Mucosa of descending colon (tissue), 3 donors: ENCODE results near the gene TMPRSS2. TPM values are rescaled to one million over a fixed set of nuclear protein-coding genes. Genes with fewer than 3 reads are reported as not detected.

ENCODE experiments used
- ATAC-seq: fragments of 200-7000 bp; cut with Tn5 transposase; one replicate; pipeline ENCODE4 v1.9.1; 2020; ENCODE audit warnings: mild to moderate bottlenecking, moderate library complexity
- DNase-seq, 3 donors: peaks; one replicate each; pipeline ENCODE4 v3.0.0-alpha.2; 2020
- H3K36me3 ChIP-seq: fragments of 200-600 bp; one replicate; pipeline ENCODE4 v1.8.0; 2021; ENCODE audit warnings: low read depth, mild to moderate bottlenecking
- H3K4me1 ChIP-seq: fragments of 200-600 bp; one replicate; pipeline ENCODE4 v1.8.0; 2021; ENCODE audit warnings: low read depth, mild to moderate bottlenecking
- H3K4me3 ChIP-seq: fragments of 200-600 bp; one replicate; pipeline ENCODE4 v1.8.0; 2021; ENCODE audit warnings: mild to moderate bottlenecking
- H3K9me3 ChIP-seq: fragments of 200-600 bp; one replicate; pipeline ENCODE4 v1.8.0; 2021; ENCODE audit warnings: mild to moderate bottlenecking
- intact Hi-C, 2 donors: fragments of 100-400 bp; cut with DNase I in 1 of 2; cut with micrococcal nuclease in 1 of 2; formaldehyde crosslinking; loops; one replicate each; pipeline versions ENCODE4 v1.11.0 to v1.11.1; 2022; cut with DNase I, micrococcal nuclease
- total RNA-seq, 3 donors: library from RNA; stranded (reverse); fragmentation: NEBNext Ultra II Directional in 2 of 3; extraction: Animal tissue kit (Norgen Biotek cat#: 25700) in 2 of 3; gene quantifications; one replicate each; pipeline versions ENCODE4 v1.2.1 to v1.2.4, GENCODE V29; 2021 to 2023
- TF ChIP-seq, protein P1 (sequence below): fragments of 200-600 bp; IDR thresholded peaks from one replicate; pipeline ENCODE4 v1.8.0; 2022; ENCODE audit warnings: antibody characterized with exemption, mild to moderate bottlenecking
- donor health status: DM: no; HTN: no; CAD: no; lungs with moderate emphysema.
- donor health status: DM: no; HTN: no; CAD: no.
- donor health status: DM: no; HTN: yes; CAD: no.

TMPRSS2 gene
- total RNA-seq, 3 donors from 2014 or later = 283 to 624 (median 566) TPM

GRCh38 chr21:41520560-41521442, 12.8 kb upstream of the TMPRSS2 start:
- Histone ChIP-seq H3K9me3 (no peaks in the 10 kb centered on the region), H3K36me3 (no peaks in the 10 kb centered on the region), H3K4me1 (peaks cover 29% of the 10 kb centered on the region), H3K4me3 (no peak overlapping the region)
- peak in 1 of 3 donors; percentile 42 for DNase-seq
- ATAC-seq = peak; percentile 61
- intact Hi-C loops = no loop called here
- TF ChIP-seq, protein P1, sequence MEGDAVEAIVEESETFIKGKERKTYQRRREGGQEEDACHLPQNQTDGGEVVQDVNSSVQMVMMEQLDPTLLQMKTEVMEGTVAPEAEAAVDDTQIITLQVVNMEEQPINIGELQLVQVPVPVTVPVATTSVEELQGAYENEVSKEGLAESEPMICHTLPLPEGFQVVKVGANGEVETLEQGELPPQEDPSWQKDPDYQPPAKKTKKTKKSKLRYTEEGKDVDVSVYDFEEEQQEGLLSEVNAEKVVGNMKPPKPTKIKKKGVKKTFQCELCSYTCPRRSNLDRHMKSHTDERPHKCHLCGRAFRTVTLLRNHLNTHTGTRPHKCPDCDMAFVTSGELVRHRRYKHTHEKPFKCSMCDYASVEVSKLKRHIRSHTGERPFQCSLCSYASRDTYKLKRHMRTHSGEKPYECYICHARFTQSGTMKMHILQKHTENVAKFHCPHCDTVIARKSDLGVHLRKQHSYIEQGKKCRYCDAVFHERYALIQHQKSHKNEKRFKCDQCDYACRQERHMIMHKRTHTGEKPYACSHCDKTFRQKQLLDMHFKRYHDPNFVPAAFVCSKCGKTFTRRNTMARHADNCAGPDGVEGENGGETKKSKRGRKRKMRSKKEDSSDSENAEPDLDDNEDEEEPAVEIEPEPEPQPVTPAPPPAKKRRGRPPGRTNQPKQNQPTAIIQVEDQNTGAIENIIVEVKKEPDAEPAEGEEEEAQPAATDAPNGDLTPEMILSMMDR = no peak

- no peaks in the 10 kb centered on the region for H3K36me3 ChIP-seq
- intact Hi-C loops = no loop called here
- H3K4me3 ChIP-seq = no peak overlapping the region
- TF ChIP-seq, protein P1 = no peak
- H3K4me1 ChIP-seq = peaks cover 25% of the 10 kb centered on the region
- H3K9me3 ChIP-seq = no peaks in the 10 kb centered on the region
- DNase-seq (peak in 1 of 3 donors; percentile 29), ATAC-seq (peak; percentile 72)
These were observed 12.0 kb upstream of the TMPRSS2 start for GRCh38 chr21:41519806-41520559.

DNA sequence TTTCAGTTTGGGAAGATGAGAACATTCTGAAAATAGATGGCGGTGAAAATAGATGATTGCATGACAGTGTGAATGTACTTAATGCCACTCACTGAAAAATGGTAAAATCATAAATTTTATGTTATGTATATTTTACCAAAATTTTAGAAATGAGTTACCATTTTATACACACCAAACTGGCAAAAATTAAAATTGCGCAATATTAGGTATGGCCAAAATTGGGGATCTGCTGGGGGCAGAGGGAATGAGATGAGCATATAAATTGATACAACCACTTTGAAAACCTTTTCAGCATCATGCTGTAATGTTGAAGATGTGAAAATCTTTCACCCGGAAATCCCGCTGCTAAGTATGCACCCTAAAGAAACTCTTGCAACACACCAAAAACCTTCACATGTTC, 10.8 kb upstream of the TMPRSS2 start:
- no peak for DNase-seq
- H3K4me1 ChIP-seq = peaks cover 23% of the 10 kb centered on the region
- TF ChIP-seq, protein P1 = no peak
- ATAC-seq = no peak
- intact Hi-C loops = no loop called here
- no peak overlapping the region for H3K4me3 ChIP-seq
- H3K9me3 ChIP-seq = no peaks in the 10 kb centered on the region
- H3K36me3 ChIP-seq = no peaks in the 10 kb centered on the region

DNA sequence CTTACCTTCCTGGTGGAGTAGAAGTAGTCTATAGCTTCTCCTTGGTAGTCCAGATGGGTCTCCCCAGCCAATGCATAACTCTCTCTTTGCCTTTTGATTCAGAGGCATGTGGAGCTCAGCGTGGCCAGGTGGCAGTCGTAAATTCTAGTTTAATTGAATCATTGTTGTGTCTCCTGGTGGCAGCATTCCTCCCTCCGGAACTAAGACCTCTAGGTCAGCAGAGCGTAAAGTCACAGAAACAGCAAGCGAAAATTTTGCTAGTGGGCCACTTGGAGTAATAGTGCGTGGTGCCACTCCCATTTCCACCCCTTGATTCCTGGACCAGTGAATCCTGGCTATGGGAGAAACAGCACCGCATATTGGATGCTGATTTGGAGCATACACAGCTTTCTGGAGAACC, 3.9 kb upstream of the TMPRSS2 start:
- Histone ChIP-seq H3K9me3 (no peaks in the 10 kb centered on the region), H3K4me3 (no peak overlapping the region), H3K4me1 (peaks cover 10% of the 10 kb centered on the region), H3K36me3 (no peaks in the 10 kb centered on the region)
- no peak for ATAC-seq
- TF ChIP-seq, protein P1 = no peak
- intact Hi-C loops = no loop called here
- DNase-seq = peak in 1 of 3 donors; percentile 35

GRCh38 chr21:41510500-41510899, 2.5 kb upstream of the TMPRSS2 start:
- TF ChIP-seq, protein P1 = no peak
- peaks cover 10% of the 10 kb centered on the region for H3K4me1 ChIP-seq
- DNase-seq = peak in 2 of 3 donors; percentile 30 to 60
- H3K36me3 ChIP-seq = no peaks in the 10 kb centered on the region
- ATAC-seq = peak; percentile 11
- H3K4me3 ChIP-seq = no peak overlapping the region
- no peaks in the 10 kb centered on the region for H3K9me3 ChIP-seq
- intact Hi-C loops = no loop called here
